ENCODE results near the gene METTL8. TPM values are rescaled to one million over a fixed set of nuclear protein-coding genes. Genes with fewer than 3 reads are reported as not detected.

The METTL8 gene
- polyA plus RNA-seq, 1 of the 3 experiments (the other 2 are of a cell fraction): 5.1 TPM

DNA sequence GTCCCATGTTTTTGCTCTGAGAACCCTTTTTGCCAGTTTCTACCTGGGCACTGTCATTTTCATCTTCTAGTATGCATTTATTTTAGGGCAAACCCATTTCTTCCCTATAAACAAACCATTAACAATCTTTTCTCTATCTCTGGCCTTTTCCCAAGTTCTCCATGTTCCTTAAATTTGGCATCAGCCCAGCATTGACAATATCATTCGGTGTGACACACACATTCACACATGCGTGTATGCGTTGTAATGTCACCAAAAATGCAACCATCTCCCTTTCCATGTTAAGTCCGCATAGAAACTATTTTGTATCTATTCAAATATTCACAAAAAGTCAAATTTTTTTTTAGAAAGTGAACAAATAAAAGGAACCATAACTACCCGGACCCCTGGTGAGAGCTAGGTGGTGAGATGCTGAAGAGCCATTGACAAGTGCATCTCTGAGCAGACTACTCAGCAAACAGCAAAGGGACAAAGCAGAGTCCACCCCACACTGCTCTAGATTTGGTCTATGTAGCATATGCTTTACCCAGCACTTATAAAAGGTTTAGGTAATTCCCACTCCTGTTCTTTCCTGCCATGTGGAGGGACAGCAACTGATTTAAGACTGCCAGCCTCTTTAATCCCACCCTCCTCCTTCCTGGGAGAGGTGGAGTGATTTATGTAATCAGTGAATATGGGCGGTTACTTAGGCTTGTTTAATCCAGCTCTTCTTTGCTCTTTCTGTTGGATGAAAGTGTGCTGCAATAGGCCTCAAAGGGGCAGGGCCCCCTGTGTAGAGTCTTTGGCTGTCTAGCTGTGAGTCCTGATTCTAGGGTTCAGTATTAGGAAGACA, 124.1 kb downstream of the METTL8 start:
- POLR2A ChIA-PET: no interaction called here
- no peak overlapping the region for H3K9ac ChIP-seq

DNA sequence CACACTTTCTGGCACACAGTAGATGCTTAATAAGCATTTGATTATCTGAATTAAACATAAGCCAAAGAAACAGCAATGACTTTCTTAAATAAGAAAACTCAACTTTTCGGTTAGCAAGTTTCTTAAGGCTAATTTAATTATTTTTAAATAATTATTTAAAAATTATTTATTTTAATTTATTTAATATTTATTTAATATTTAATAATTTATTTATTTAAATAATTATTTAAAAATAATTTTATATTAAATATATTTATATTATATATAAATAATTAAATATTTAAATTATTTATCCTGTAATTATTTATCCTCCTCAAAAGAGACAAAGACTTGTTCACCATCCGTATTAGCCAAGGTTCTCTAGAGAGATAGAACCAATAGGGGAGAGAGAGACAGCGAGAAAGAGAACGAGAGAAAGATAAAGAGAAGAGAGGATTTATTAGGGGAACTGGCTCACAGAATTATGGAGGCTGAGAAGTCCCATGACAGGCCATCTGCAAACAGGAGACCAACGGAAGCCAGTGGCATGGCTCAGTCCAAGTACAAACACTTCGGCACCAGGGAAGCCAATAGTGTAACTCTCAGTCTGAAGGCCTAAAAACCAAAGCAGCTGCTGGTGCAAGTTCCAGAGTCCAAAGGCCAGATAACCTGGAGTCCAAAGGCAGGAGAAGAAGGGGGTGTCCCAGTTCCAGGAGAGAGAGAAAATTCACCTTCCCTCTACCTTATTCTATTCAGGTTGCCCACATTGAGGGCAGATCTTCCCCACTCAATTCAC, 125.3 kb downstream of the METTL8 start:
- CTCF ChIA-PET: interaction anchor here (1.2 kb wide), 1 partner anchor 18 kb away, joined by 3 read pairs; no protein-coding TSS in a partner anchor
- H3K4me3 ChIP-seq (ENCODE audit: low read depth in 2 of 2, low read length in 1 of 2): no peak overlapping the region
- TF ChIP-seq, protein P1, sequence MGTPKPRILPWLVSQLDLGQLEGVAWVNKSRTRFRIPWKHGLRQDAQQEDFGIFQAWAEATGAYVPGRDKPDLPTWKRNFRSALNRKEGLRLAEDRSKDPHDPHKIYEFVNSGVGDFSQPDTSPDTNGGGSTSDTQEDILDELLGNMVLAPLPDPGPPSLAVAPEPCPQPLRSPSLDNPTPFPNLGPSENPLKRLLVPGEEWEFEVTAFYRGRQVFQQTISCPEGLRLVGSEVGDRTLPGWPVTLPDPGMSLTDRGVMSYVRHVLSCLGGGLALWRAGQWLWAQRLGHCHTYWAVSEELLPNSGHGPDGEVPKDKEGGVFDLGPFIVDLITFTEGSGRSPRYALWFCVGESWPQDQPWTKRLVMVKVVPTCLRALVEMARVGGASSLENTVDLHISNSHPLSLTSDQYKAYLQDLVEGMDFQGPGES (IDR thresholded peaks at IDR 0.05; ENCODE audit: low read depth, low read length): no peak
- TF ChIP-seq MXI1 (IDR thresholded peaks at IDR 0.05; ENCODE audit: low read depth, low read length) (no peak), SIN3A (IDR thresholded peaks at IDR 0.05; ENCODE audit: borderline replicate concordance, low read depth, low read length) (no peak), JUND (IDR thresholded peaks at IDR 0.05) (no peak), CHD2 (IDR thresholded peaks at IDR 0.05; ENCODE audit: low read length, partially characterized antibody) (no peak), RXRA (IDR thresholded peaks at IDR 0.05; ENCODE audit: borderline replicate concordance, low read depth) (no peak), TCF12 (IDR thresholded peaks at IDR 0.05) (no peak), YY1 (IDR thresholded peaks at IDR 0.05; ENCODE audit: low read depth) (no peak), EP300 (IDR thresholded peaks at IDR 0.05; ENCODE audit: borderline replicate concordance in 1 of 2, low read depth in 1 of 2, low read length in 1 of 2) (no peak), GABPA (IDR thresholded peaks at IDR 0.05; ENCODE audit: low read depth) (no peak)
- TF ChIP-seq, protein P2, sequence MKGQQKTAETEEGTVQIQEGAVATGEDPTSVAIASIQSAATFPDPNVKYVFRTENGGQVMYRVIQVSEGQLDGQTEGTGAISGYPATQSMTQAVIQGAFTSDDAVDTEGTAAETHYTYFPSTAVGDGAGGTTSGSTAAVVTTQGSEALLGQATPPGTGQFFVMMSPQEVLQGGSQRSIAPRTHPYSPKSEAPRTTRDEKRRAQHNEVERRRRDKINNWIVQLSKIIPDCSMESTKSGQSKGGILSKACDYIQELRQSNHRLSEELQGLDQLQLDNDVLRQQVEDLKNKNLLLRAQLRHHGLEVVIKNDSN (IDR thresholded peaks at IDR 0.05; ENCODE audit: borderline replicate concordance, low read depth): no peak

More for the DNA sequence above, 124.1 kb downstream of the METTL8 start:
- no peaks in the 10 kb centered on the region for H3K9me3 ChIP-seq
- H3K36me3 ChIP-seq (replicated peaks in 1 of 2; ENCODE audit: control insufficient read depth in 1 of 2, insufficient read depth in 2 of 2, low read length in 1 of 2): no peaks in the 10 kb centered on the region
- DNase-seq: no peak
- CTCF ChIA-PET: no interaction called here
- H3F3A ChIP-seq (replicated peaks; ENCODE audit: insufficient read depth): no peaks in the 10 kb centered on the region
- no peaks in the 10 kb centered on the region for H3K9me2 ChIP-seq
- 83% methylated on average over 6 of the region's 6 CpGs for WGBS (ENCODE audit: low lambda C conversion rate)
- no peaks in the 10 kb centered on the region for H3K27me3 ChIP-seq (ENCODE audit: insufficient read depth)
- no peak for TF ChIP-seq NRF1 (IDR thresholded peaks at IDR 0.05; ENCODE audit: low read depth, low read length)
- no peak for TF ChIP-seq MXI1 (IDR thresholded peaks at IDR 0.05; ENCODE audit: low read depth, low read length)
- TF ChIP-seq, protein P3, sequence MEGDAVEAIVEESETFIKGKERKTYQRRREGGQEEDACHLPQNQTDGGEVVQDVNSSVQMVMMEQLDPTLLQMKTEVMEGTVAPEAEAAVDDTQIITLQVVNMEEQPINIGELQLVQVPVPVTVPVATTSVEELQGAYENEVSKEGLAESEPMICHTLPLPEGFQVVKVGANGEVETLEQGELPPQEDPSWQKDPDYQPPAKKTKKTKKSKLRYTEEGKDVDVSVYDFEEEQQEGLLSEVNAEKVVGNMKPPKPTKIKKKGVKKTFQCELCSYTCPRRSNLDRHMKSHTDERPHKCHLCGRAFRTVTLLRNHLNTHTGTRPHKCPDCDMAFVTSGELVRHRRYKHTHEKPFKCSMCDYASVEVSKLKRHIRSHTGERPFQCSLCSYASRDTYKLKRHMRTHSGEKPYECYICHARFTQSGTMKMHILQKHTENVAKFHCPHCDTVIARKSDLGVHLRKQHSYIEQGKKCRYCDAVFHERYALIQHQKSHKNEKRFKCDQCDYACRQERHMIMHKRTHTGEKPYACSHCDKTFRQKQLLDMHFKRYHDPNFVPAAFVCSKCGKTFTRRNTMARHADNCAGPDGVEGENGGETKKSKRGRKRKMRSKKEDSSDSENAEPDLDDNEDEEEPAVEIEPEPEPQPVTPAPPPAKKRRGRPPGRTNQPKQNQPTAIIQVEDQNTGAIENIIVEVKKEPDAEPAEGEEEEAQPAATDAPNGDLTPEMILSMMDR (IDR thresholded peaks at IDR 0.05): no peak
- no peak for TF ChIP-seq RAD21 (IDR thresholded peaks at IDR 0.05; ENCODE audit: low read length)
- no peak for TF ChIP-seq CHD2 (IDR thresholded peaks at IDR 0.05; ENCODE audit: low read length, partially characterized antibody)
- no peak for TF ChIP-seq ELF1 (IDR thresholded peaks at IDR 0.05)
- TF ChIP-seq SMC3 (IDR thresholded peaks at IDR 0.05; ENCODE audit: low read depth, low read length): no peak
- TF ChIP-seq, protein P4, sequence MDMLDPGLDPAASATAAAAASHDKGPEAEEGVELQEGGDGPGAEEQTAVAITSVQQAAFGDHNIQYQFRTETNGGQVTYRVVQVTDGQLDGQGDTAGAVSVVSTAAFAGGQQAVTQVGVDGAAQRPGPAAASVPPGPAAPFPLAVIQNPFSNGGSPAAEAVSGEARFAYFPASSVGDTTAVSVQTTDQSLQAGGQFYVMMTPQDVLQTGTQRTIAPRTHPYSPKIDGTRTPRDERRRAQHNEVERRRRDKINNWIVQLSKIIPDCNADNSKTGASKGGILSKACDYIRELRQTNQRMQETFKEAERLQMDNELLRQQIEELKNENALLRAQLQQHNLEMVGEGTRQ (IDR thresholded peaks at IDR 0.05; ENCODE audit: borderline replicate concordance, low read depth, low read length): no peak
- H3K4me1 ChIP-seq (ENCODE audit: control insufficient read depth in 1 of 2, insufficient read depth in 2 of 2, low read depth in 1 of 2, low read length in 1 of 2): no peaks in the 10 kb centered on the region
- no peaks in the 10 kb centered on the region for H3K79me2 ChIP-seq (ENCODE audit: insufficient read depth)
- H3K4me2 ChIP-seq: no peak overlapping the region
- H2AFZ ChIP-seq (ENCODE audit: low read depth): no peak overlapping the region
- no peaks in the 10 kb centered on the region for H4K20me1 ChIP-seq (ENCODE audit: insufficient read depth)
- no peak overlapping the region for H3K4me3 ChIP-seq (ENCODE audit: low read depth in 2 of 2, low read length in 1 of 2)
- H3K27ac ChIP-seq (ENCODE audit: low read depth in 2 of 2, low read length in 1 of 2): no peak overlapping the region

More for the DNA sequence above, 125.3 kb downstream of the METTL8 start:
- Histone ChIP-seq H3F3A (replicated peaks; ENCODE audit: insufficient read depth) (no peaks in the 10 kb centered on the region), H3K27ac (ENCODE audit: low read depth in 2 of 2, low read length in 1 of 2) (no peak overlapping the region), H3K9ac (no peak overlapping the region), H2AFZ (ENCODE audit: low read depth) (no peak overlapping the region), H3K4me1 (ENCODE audit: control insufficient read depth in 1 of 2, insufficient read depth in 2 of 2, low read depth in 1 of 2, low read length in 1 of 2) (no peaks in the 10 kb centered on the region), H3K27me3 (ENCODE audit: insufficient read depth) (no peaks in the 10 kb centered on the region), H4K20me1 (ENCODE audit: insufficient read depth) (no peaks in the 10 kb centered on the region), H3K4me2 (no peak overlapping the region), H3K79me2 (ENCODE audit: insufficient read depth) (no peaks in the 10 kb centered on the region), H3K9me3 (no peaks in the 10 kb centered on the region), H3K9me2 (no peaks in the 10 kb centered on the region), H3K36me3 (replicated peaks in 1 of 2; ENCODE audit: control insufficient read depth in 1 of 2, insufficient read depth in 2 of 2, low read length in 1 of 2) (no peaks in the 10 kb centered on the region)
- POLR2A ChIA-PET: no interaction called here
- DNase-seq: no peak
- WGBS (ENCODE audit: low lambda C conversion rate): 93% methylated on average over 6 of the region's 6 CpGs
